ENCODE results near the gene AFMID.
"Not testable (repeated sequence)": the region's sequence is repeated elsewhere in the genome, so short reads cannot be mapped to it uniquely, and the experiment has no call there.

The AFMID gene

GRCh38 chr17:78186692-78187595 lies at the start of gene AFMID, which contains the start of gene TK1:
Gene AFMID (plus strand): TSS chr17:78187362. CDS start chr17:78187371, 9 bp downstream.
Gene TK1 (minus strand): TSS chr17:78187052. CDS start chr17:78186994, 58 bp downstream.
- FAIRE-seq (no peak), DNase-seq (ENCODE audit: insufficient read length, low spot score) (peak; percentile 95)

DNA sequence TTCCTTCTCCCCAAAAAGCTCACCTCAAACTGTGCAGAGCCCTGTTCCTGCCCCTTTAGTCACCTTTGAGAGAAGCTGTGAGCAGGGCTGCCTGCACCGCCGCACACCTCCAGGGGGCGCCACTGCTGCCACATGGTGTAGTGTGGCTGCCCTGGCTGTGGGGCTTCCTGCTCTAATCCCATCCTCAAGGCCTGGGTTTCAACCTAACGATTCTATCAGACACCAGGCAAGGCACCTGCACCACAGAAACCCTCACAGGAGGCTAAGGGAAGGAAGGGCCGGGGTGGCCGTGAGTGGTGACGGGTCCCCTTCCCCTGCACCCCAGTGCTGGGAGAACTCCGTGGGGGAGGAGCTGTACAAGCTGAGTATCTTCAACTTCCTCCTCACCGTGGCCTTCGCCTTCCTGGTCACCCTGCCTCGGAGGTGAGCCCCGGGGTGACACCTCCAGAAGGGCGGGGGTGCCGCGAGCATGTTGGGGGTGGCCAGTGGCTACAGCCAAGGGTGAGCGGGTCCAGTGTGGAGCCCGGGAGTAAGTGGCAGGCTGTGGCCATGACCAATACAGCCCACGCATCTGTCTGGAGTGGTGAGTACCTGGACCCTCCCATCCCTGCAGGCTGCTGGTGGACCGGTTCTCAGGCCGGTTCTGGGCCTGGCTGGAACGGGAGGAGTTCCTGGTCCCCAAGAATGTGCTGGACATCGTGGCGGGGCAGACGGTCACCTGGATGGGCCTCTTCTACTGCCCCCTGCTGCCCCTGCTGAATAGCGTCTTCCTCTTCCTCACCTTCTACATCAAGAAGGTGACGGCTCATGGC lies 49.6 kb upstream of the AFMID start:
- no peak for DNase-seq (ENCODE audit: insufficient read length, low spot score)
- FAIRE-seq = no peak
- TF ChIP-seq POLR2A (IDR thresholded peaks at IDR 0.05; ENCODE audit: low read depth, low read length) = no peak

More at GRCh38 chr17:78186692-78187595, at the start of gene AFMID, which contains the start of gene TK1:
- TF ChIP-seq POLR2A (IDR thresholded peaks at IDR 0.05; ENCODE audit: low read depth, low read length) = peak; percentile 93

DNA sequence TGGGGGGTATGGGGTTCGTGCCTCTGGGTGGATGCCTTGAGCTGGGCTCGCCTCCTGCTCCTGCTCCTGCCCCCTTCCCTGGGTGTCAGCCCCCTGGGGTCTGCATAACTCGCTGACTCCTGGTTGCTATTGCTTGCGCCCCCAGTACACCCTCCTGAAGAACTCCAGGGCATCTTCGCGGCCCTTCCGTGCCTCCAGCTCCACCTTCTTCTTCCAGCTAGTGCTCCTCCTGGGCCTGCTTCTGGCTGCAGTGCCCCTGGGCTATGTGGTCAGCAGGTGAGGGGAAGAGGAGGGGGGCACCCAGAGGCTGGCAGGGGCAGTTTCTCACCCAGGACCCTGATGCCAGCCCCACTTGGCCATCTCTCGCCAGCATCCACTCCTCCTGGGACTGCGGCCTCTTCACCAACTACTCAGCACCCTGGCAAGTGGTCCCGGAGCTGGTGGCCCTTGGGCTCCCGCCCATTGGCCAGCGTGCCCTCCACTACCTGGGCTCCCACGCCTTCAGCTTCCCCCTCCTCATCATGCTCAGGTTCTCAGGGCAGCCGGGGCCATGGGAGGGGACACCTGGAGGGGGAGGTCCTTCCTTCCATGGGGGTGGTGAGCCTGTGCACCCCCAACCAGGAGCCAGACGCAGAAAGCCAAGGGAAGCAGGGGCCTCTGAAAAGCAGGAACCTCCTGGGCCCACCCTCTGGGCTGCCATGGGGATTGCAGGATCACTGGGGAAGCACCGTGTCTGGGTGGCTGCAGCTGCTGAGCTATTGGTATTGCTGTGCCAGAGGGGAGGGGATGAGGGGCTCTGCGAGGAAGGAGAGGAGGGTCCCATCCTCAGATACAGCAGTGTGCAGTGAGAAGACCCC lies 48.7 kb upstream of the AFMID start:
- FAIRE-seq (no peak), DNase-seq (ENCODE audit: insufficient read length, low spot score) (no peak)

DNA sequence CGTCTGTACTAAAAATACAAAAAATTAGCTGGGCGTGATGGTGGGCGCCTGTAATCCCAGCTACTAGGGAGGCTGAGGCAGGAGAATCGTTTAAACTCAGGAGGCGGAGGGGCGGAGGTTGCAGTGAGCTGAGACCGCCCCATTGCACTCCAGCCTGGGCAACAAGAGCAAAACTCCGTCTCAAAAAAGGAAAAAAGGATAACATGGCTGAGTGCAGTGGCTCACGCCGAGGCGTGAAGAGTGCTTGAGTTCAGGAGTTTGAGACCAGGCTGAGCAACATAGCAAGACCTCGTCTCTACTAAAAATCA lies 47.3 kb upstream of the AFMID start:
- not testable (repeated sequence) for DNase-seq (ENCODE audit: insufficient read length, low spot score); FAIRE-seq

More for the DNA sequence above, 48.7 kb upstream of the AFMID start:
- no peak for TF ChIP-seq POLR2A (IDR thresholded peaks at IDR 0.05; ENCODE audit: low read depth, low read length)

- DNase-seq (ENCODE audit: insufficient read length, low spot score) (peak; percentile 93), FAIRE-seq (peak; percentile 69)
- TF ChIP-seq POLR2A (IDR thresholded peaks at IDR 0.05; ENCODE audit: low read depth, low read length) = no peak
Observed at GRCh38 chr17:78140169-78141051, 46.8 kb upstream of the AFMID start.

- no peak for TF ChIP-seq POLR2A (IDR thresholded peaks at IDR 0.05; ENCODE audit: low read depth, low read length)
- FAIRE-seq (no peak), DNase-seq (ENCODE audit: insufficient read length, low spot score) (no peak)
Observed at GRCh38 chr17:78141437-78142118, 45.6 kb upstream of the AFMID start.

DNA sequence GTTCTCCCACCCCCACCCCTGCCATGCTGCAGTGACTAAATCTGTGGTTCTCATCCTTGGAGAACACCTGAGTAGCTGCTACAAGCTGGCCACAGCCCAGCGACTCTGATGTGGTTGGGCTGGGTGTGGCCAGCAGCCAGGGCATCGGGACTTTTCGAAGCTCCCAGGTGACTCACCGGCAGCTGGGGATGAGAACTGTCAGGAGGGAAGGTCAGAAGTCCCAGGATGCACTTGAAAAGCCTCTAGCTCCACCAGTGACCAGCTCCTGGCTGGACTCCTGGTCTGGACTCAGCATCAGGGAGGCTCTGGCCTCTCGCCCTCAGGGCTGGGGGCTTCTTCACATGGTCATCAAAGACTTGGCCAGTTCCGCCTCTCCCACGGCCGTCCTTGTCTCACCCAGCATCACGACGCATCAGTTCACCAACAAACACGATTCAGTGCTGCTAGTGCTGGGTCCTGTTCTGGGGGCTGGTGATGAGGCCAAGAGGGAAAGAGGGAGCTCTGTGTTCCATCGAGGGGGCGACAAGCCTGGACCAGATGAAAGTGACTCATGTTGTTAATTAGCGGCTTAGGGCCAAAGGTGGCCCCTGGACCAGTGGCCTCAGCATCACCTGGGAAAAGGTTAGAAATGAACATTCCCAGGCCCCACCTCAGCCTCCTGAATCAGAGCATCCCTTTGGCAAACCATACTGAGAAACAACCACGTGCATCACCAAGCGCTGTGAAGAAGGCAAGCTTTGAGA lies 44.9 kb upstream of the AFMID start:
- FAIRE-seq = no peak
- TF ChIP-seq POLR2A (IDR thresholded peaks at IDR 0.05; ENCODE audit: low read depth, low read length) = no peak
- peak; percentile 77 for DNase-seq (ENCODE audit: insufficient read length, low spot score)

DNA sequence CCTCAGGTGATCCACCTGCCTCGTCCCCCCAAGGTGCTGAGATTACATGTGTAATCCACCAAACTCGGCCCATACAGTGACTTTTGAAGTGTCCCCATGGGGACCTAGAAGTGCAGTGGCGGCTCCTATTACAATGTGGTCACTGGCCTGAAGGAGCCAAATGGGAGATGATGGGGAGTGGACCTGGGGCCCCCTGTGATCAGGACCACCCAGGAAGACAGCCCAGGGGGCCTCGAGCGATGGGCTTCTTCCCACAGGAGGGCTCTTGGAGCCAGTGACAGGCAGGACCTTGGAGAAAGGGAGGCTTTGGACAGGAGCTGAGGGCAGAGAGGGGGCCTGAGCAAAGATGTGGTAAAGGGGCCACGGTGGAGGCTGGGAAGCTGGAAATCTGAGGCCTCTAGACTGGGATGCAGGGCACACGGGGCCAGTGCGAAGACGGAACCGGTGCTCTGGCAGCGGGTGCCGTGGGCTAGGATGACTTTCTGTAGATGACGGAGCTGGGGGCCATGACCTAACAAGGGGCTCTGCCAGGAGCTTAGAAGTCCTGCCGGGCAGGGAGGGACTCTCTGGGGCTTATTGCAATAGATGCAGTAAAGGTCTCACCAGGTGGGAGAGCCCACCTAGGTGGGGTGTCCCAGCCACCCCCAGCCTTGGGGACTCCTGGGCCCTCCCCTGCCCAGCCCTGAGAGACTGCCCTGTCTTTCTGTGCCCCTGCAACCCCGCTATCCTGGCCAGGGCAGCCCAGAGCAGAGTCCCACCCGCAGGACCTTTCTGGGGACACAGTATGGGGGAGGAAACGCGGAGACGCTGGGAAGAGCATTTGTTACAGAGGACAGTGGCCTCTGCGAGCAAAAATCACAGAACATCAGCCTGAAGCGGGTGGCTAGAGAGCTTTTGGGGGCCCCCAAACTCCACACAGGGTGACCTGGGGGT lies 43.7 kb upstream of the AFMID start:
- DNase-seq (ENCODE audit: insufficient read length, low spot score) = no peak
- no peak for FAIRE-seq
- TF ChIP-seq POLR2A (IDR thresholded peaks at IDR 0.05; ENCODE audit: low read depth, low read length) = no peak

- no peak for TF ChIP-seq POLR2A (IDR thresholded peaks at IDR 0.05; ENCODE audit: low read depth, low read length)
- DNase-seq (ENCODE audit: insufficient read length, low spot score) = peak; percentile 74
- FAIRE-seq = no peak
Observed at GRCh38 chr17:78144147-78144719, 42.9 kb upstream of the AFMID start.
